Calu3 (cell line): ENCODE results near the gene SART1. TPM values are rescaled to one million over a fixed set of nuclear protein-coding genes. Genes with fewer than 3 reads are reported as not detected.

ENCODE experiments used
- BruUV-seq: library from RNA; stranded (reverse); fragments of 400-500 nt; replicated peaks from 2 replicates; lab custom pipeline; 2021; lab: Mats Ljungman, UMichigan
- CTCF ChIA-PET: fragments of 300-600 bp; sonication (Branson Sonifier 250); formaldehyde crosslinking; loops from one replicate; lab custom pipeline; 2022; ENCODE audit warnings: antibody characterized with exemption; lab: Charles Lee
- DNase-seq: peaks from one replicate; pipeline ENCODE4 v3.0.0; 2022
- H3K27ac Mint-ChIP-seq: one replicate; pipeline ENCODE4 v1.8.0; 2022; ENCODE audit warnings: mixed read lengths; ENCODE audit not compliant: unreplicated experiment
- H3K27me3 Mint-ChIP-seq: one replicate; pipeline ENCODE4 v1.8.0; 2022; ENCODE audit warnings: mixed read lengths; ENCODE audit not compliant: unreplicated experiment
- H3K36me3 Mint-ChIP-seq: one replicate; pipeline ENCODE4 v1.8.0; 2022; ENCODE audit warnings: mild to moderate bottlenecking, moderate library complexity, mixed read lengths; ENCODE audit not compliant: insufficient read depth, unreplicated experiment
- H3K4me1 Mint-ChIP-seq: one replicate; pipeline ENCODE4 v1.8.0; 2022; ENCODE audit warnings: mild to moderate bottlenecking, low read depth, mixed read lengths; ENCODE audit not compliant: unreplicated experiment
- H3K4me3 Mint-ChIP-seq: one replicate; pipeline ENCODE4 v1.8.0; 2022; ENCODE audit warnings: mild to moderate bottlenecking, low read depth, moderate library complexity, mixed read lengths; ENCODE audit not compliant: unreplicated experiment
- H3K9me3 Mint-ChIP-seq: one replicate; pipeline ENCODE4 v1.8.0; 2022; ENCODE audit warnings: low read depth, mixed read lengths; ENCODE audit not compliant: unreplicated experiment
- CTCF ChIP-seq: fragments of 200-600 bp; IDR thresholded peaks from one replicate; pipeline ENCODE4 v1.8.0; 2022; ENCODE audit warnings: antibody characterized with exemption; ENCODE audit not compliant: unreplicated experiment
- intact Hi-C: fragments of 100-400 bp; cut with micrococcal nuclease; formaldehyde crosslinking; loops from one replicate; pipeline ENCODE4 v1.10.0; 2022; ENCODE audit not compliant: unreplicated experiment
- total RNA-seq: library from RNA; stranded (reverse); gene quantifications from 2 replicates; pipeline ENCODE4 v1.2.3, GENCODE V29; 2022

Gene SART1
- total RNA-seq, 1 experiment from 2014 or later, result 47.2 TPM

DNA sequence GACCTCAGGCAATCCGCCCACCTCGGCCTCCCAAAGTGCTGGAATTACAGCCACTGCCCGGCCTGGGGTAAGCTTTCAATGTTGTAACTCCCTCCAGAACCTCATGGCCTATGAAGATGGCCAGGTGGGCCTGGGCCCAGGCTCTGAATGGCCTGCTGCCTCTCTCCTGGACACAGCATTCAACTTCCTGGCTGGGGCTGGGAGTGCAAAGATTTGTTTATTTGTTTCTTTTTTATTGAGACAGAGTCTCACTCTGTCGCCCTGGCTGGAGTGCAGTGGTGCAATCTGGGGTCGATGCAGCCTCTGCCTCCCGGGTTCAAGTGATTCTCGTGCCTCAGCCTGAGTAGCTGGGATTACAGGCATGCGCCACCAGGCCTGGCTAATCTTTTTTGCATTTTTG, 16.8 kb upstream of the SART1 start:
- BruUV-seq, result no TSS peak
- Mint-ChIP-seq H3K4me1 (no peaks in the 10 kb centered on the region), H3K9me3 (no peaks in the 10 kb centered on the region), H3K27me3 (peaks cover 46% of the 10 kb centered on the region), H3K4me3 (no peak overlapping the region), H3K27ac (no peak overlapping the region), H3K36me3 (peaks cover 5% of the 10 kb centered on the region)
- TF ChIP-seq CTCF, result no peak
- CTCF ChIA-PET, result interaction anchor here (0.6 kb wide), 1 partner anchor 614 kb away, joined by 6 read pairs; no protein-coding TSS in a partner anchor
- intact Hi-C loops, result no loop called here
- DNase-seq, result no peak

- H3K27ac Mint-ChIP-seq, result no peak within 1 kb of the TSS
- H3K9me3 Mint-ChIP-seq, result no peaks in the 10 kb centered on the region
- no peaks in the 10 kb centered on the region for H3K4me1 Mint-ChIP-seq
- TF ChIP-seq CTCF, result no peak
- H3K4me3 Mint-ChIP-seq, result no peak within 1 kb of the TSS
- H3K36me3 Mint-ChIP-seq, result peaks cover 5% of the 10 kb centered on the region
- intact Hi-C loops, result no loop called here
- CTCF ChIA-PET, result no interaction called here
- H3K27me3 Mint-ChIP-seq, result peaks cover 39% of the 10 kb centered on the region
- DNase-seq, result no peak
- BruUV-seq, result no TSS peak
Observed at GRCh38 chr11:65945430-65945911, 16.1 kb upstream of the SART1 start, which contains the start of gene TSGA10IP. TSGA10IP (plus strand) TSS chr11:65945480; CDS start chr11:65945676, 196 bp downstream.

GRCh38 chr11:65945941-65946558, 15.5 kb upstream of the SART1 start:
- intact Hi-C loops, result no loop called here
- H3K27me3 Mint-ChIP-seq, result peaks cover 33% of the 10 kb centered on the region
- no peaks in the 10 kb centered on the region for H3K9me3 Mint-ChIP-seq
- no TSS peak for BruUV-seq
- H3K4me1 Mint-ChIP-seq, result no peaks in the 10 kb centered on the region
- CTCF ChIA-PET, result no interaction called here
- H3K27ac Mint-ChIP-seq, result no peak overlapping the region
- peaks cover 5% of the 10 kb centered on the region for H3K36me3 Mint-ChIP-seq
- no peak for TF ChIP-seq CTCF
- DNase-seq, result no peak
- no peak overlapping the region for H3K4me3 Mint-ChIP-seq

GRCh38 chr11:65946655-65947054, 14.9 kb upstream of the SART1 start:
- intact Hi-C loops, result no loop called here
- no TSS peak for BruUV-seq
- no peak for TF ChIP-seq CTCF
- no peak overlapping the region for H3K4me3 Mint-ChIP-seq
- no peaks in the 10 kb centered on the region for H3K9me3 Mint-ChIP-seq
- DNase-seq, result no peak
- CTCF ChIA-PET, result no interaction called here
- no peak overlapping the region for H3K27ac Mint-ChIP-seq
- no peaks in the 10 kb centered on the region for H3K4me1 Mint-ChIP-seq
- peaks cover 5% of the 10 kb centered on the region for H3K36me3 Mint-ChIP-seq
- peaks cover 27% of the 10 kb centered on the region for H3K27me3 Mint-ChIP-seq
